Glutamatergic neuron (in vitro differentiated cells): ENCODE measurements around the gene HNF1B. TPM values are rescaled to one million over a fixed set of nuclear protein-coding genes. Genes with fewer than 3 reads are reported as not detected.

Source experiments
- DNase-seq: peaks from one replicate; pipeline ENCODE4 v3.0.0; 2022
- H3K27ac Mint-ChIP-seq: one replicate; pipeline ENCODE4 v1.8.0; 2020; ENCODE audit warnings: mild to moderate bottlenecking, mixed read lengths, inconsistent platforms; ENCODE audit not compliant: unreplicated experiment
- H3K27me3 Mint-ChIP-seq: one replicate; pipeline ENCODE4 v1.8.0; 2020; ENCODE audit warnings: mild to moderate bottlenecking, moderate library complexity, mixed read lengths, inconsistent platforms; ENCODE audit not compliant: unreplicated experiment
- H3K36me3 Mint-ChIP-seq: one replicate; pipeline ENCODE4 v1.8.0; 2020; ENCODE audit warnings: mild to moderate bottlenecking, mixed read lengths, inconsistent platforms; ENCODE audit not compliant: unreplicated experiment
- H3K4me1 Mint-ChIP-seq: one replicate; pipeline ENCODE4 v1.8.0; 2020; ENCODE audit warnings: mild to moderate bottlenecking, low read depth, mixed read lengths, inconsistent platforms; ENCODE audit not compliant: unreplicated experiment
- H3K4me3 Mint-ChIP-seq: one replicate; pipeline ENCODE4 v1.8.0; 2020; ENCODE audit warnings: mild to moderate bottlenecking, mixed read lengths, inconsistent platforms; ENCODE audit not compliant: unreplicated experiment
- H3K9me3 Mint-ChIP-seq: one replicate; pipeline ENCODE4 v1.8.0; 2020; ENCODE audit warnings: mild to moderate bottlenecking, moderate library complexity, mixed read lengths, inconsistent platforms; ENCODE audit not compliant: unreplicated experiment
- CTCF ChIP-seq: fragments of 200-600 bp; sonication (generic); IDR thresholded peaks from one replicate; pipeline ENCODE4 v1.5.0; 2021; ENCODE audit not compliant: partially characterized antibody, unreplicated experiment
- total RNA-seq: library from RNA; stranded (reverse); fragmentation: NEBNext Ultra II Directional; extraction: Animal tissue kit (Norgen Biotek cat#: 25700); gene quantifications from one replicate; pipeline ENCODE4 v1.2.1, GENCODE V29; 2021; ENCODE audit not compliant: unreplicated experiment

HNF1B gene
- total RNA-seq, 1 donor from 2014 or later, result not detected

GRCh38 chr17:37701496-37701898, 43.4 kb downstream of the HNF1B start:
- H3K36me3 Mint-ChIP-seq, result no peaks in the 10 kb centered on the region
- no peaks in the 10 kb centered on the region for H3K4me1 Mint-ChIP-seq
- no peaks in the 10 kb centered on the region for H3K27me3 Mint-ChIP-seq
- no peak for DNase-seq
- H3K9me3 Mint-ChIP-seq, result peaks cover 2% of the 10 kb centered on the region
- peak; percentile 27 for TF ChIP-seq CTCF
- no peak overlapping the region for H3K4me3 Mint-ChIP-seq
- no peak overlapping the region for H3K27ac Mint-ChIP-seq

GRCh38 chr17:37700881-37701280, 44.0 kb downstream of the HNF1B start:
- no peak for DNase-seq
- H3K4me1 Mint-ChIP-seq, result no peaks in the 10 kb centered on the region
- TF ChIP-seq CTCF, result no peak
- no peaks in the 10 kb centered on the region for H3K36me3 Mint-ChIP-seq
- no peak overlapping the region for H3K4me3 Mint-ChIP-seq
- H3K9me3 Mint-ChIP-seq, result peaks cover 2% of the 10 kb centered on the region
- no peaks in the 10 kb centered on the region for H3K27me3 Mint-ChIP-seq
- no peak overlapping the region for H3K27ac Mint-ChIP-seq

GRCh38 chr17:37699285-37699973, 45.4 kb downstream of the HNF1B start:
- H3K27me3 Mint-ChIP-seq, result peaks cover 1% of the 10 kb centered on the region
- no peak overlapping the region for H3K27ac Mint-ChIP-seq
- H3K9me3 Mint-ChIP-seq, result peaks cover 5% of the 10 kb centered on the region
- TF ChIP-seq CTCF, result no peak
- H3K36me3 Mint-ChIP-seq, result no peaks in the 10 kb centered on the region
- no peak overlapping the region for H3K4me3 Mint-ChIP-seq
- H3K4me1 Mint-ChIP-seq, result no peaks in the 10 kb centered on the region
- DNase-seq, result no peak

GRCh38 chr17:37698911-37699255, 46.0 kb downstream of the HNF1B start:
- Mint-ChIP-seq H3K36me3 (no peaks in the 10 kb centered on the region), H3K4me3 (no peak overlapping the region), H3K27me3 (peaks cover 1% of the 10 kb centered on the region), H3K9me3 (peaks cover 5% of the 10 kb centered on the region), H3K27ac (no peak overlapping the region), H3K4me1 (no peaks in the 10 kb centered on the region)
- no peak for TF ChIP-seq CTCF
- no peak for DNase-seq

- Mint-ChIP-seq H3K4me3 (no peak overlapping the region), H3K9me3 (peaks cover 5% of the 10 kb centered on the region), H3K4me1 (no peaks in the 10 kb centered on the region), H3K27ac (no peak overlapping the region), H3K27me3 (peaks cover 1% of the 10 kb centered on the region), H3K36me3 (no peaks in the 10 kb centered on the region)
- no peak for DNase-seq
- TF ChIP-seq CTCF, result no peak
Measured at GRCh38 chr17:37698132-37698910, 46.5 kb downstream of the HNF1B start.
